ENCODE data around the gene ART1. TPM values are rescaled to one million over a fixed set of nuclear protein-coding genes. Genes with fewer than 3 reads are reported as not detected.
"Not testable (repeated sequence)": the region's sequence is repeated elsewhere in the genome, so short reads cannot be mapped to it uniquely, and the experiment has no call there.

The ART1 gene
- total RNA-seq, 4 donors from 2014 or later = not detected

GRCh38 chr11:3655547-3655946, 10.6 kb downstream of the ART1 start:
- Histone ChIP-seq H3K4me1 (no peaks in the 10 kb centered on the region), H3K9me3 (no peaks in the 10 kb centered on the region), H3K36me3 (no peaks in the 10 kb centered on the region), H3K27ac (no peak overlapping the region), H3K27me3 (peaks cover 16% of the 10 kb centered on the region), H3K4me3 (no peak overlapping the region)
- no peak for TF ChIP-seq POLR2A (IDR thresholded peaks at IDR 0.05)
- no peak for TF ChIP-seq POLR2AphosphoS5 (IDR thresholded peaks at IDR 0.05)
- no peak for TF ChIP-seq CTCF (IDR thresholded peaks at IDR 0.05)
- TF ChIP-seq EP300 (IDR thresholded peaks at IDR 0.05) = no peak
- ATAC-seq = no peak
- no CpG with 5 or more reads among the region's 3 CpGs for WGBS, 2 donors (ENCODE audit: low coverage in 1 of 2)

- H3K36me3 ChIP-seq, ATAC-seq: not testable (repeated sequence)
- 61 to 80% methylated on average over 3 to 5 of the region's 5 CpGs for WGBS, 2 donors (ENCODE audit: low coverage in 1 of 2)
Observed at GRCh38 chr11:3657331-3657730, 12.4 kb downstream of the ART1 start.

GRCh38 chr11:3658252-3658651, 13.3 kb downstream of the ART1 start:
- ATAC-seq = no peak
- Histone ChIP-seq H3K9me3 (no peaks in the 10 kb centered on the region), H3K4me1 (no peaks in the 10 kb centered on the region), H3K36me3 (no peaks in the 10 kb centered on the region), H3K4me3 (no peak overlapping the region), H3K27me3 (peaks cover 16% of the 10 kb centered on the region), H3K27ac (no peak overlapping the region)
- TF ChIP-seq CTCF (IDR thresholded peaks at IDR 0.05) = no peak
- no peak for TF ChIP-seq POLR2AphosphoS5 (IDR thresholded peaks at IDR 0.05)
- no peak for TF ChIP-seq EP300 (IDR thresholded peaks at IDR 0.05)
- no peak for TF ChIP-seq POLR2A (IDR thresholded peaks at IDR 0.05)
- WGBS, 2 donors (ENCODE audit: low coverage in 1 of 2) = 94 to 95% methylated on average over 3 to 8 of the region's 8 CpGs

More at GRCh38 chr11:3657331-3657730, 12.4 kb downstream of the ART1 start:
- not testable (repeated sequence) for H3K27ac ChIP-seq, H3K9me3 ChIP-seq, H3K4me1 ChIP-seq, H3K4me3 ChIP-seq
- H3K27me3 ChIP-seq = peaks cover 16% of the 10 kb centered on the region

GRCh38 chr11:3659595-3660515, 14.9 kb downstream of the ART1 start:
- peaks cover 0 to 10% of the 10 kb centered on the region in 2 donors for H3K36me3 ChIP-seq
- H3K27ac ChIP-seq = no peak overlapping the region
- no peak overlapping the region for H3K4me3 ChIP-seq
- H3K4me1 ChIP-seq = no peaks in the 10 kb centered on the region
- ATAC-seq = no peak
- H3K27me3 ChIP-seq = peaks cover 14% of the 10 kb centered on the region
- TF ChIP-seq EP300 (IDR thresholded peaks at IDR 0.05) (no peak), POLR2AphosphoS5 (IDR thresholded peaks at IDR 0.05) (no peak)
- no peaks in the 10 kb centered on the region for H3K9me3 ChIP-seq
- WGBS, 2 donors (ENCODE audit: low coverage in 1 of 2) = 97% methylated on average over 5 of the region's 33 CpGs; no CpG with 5 or more reads in 1 of the 2 donors

- Histone ChIP-seq H3K36me3 (peaks cover 0 to 20% of the 10 kb centered on the region in 2 donors), H3K27ac (no peak overlapping the region), H3K9me3 (no peaks in the 10 kb centered on the region), H3K4me3 (no peak overlapping the region), H3K27me3 (peaks cover 10% of the 10 kb centered on the region), H3K4me1 (no peaks in the 10 kb centered on the region)
- ATAC-seq = no peak
- 77 to 82% methylated on average over 1 to 2 of the region's 2 CpGs for WGBS, 2 donors (ENCODE audit: low coverage in 1 of 2)
- TF ChIP-seq EP300 (IDR thresholded peaks at IDR 0.05) (no peak), POLR2AphosphoS5 (IDR thresholded peaks at IDR 0.05) (no peak), CTCF (IDR thresholded peaks at IDR 0.05) (no peak), POLR2A (IDR thresholded peaks at IDR 0.05) (no peak)
Observed at GRCh38 chr11:3660960-3661359, 16.0 kb downstream of the ART1 start.

- Histone ChIP-seq H3K9me3 (no peaks in the 10 kb centered on the region), H3K27me3 (no peaks in the 10 kb centered on the region), H3K4me1 (no peaks in the 10 kb centered on the region), H3K27ac (no peak overlapping the region), H3K36me3 (peaks cover 0 to 39% of the 10 kb centered on the region in 2 donors), H3K4me3 (no peak overlapping the region)
- no peak for ATAC-seq
- no peak for TF ChIP-seq CTCF (IDR thresholded peaks at IDR 0.05)
- no peak for TF ChIP-seq EP300 (IDR thresholded peaks at IDR 0.05)
- no peak for TF ChIP-seq POLR2A (IDR thresholded peaks at IDR 0.05)
- no peak for TF ChIP-seq POLR2AphosphoS5 (IDR thresholded peaks at IDR 0.05)
Observed at GRCh38 chr11:3662856-3663255, 17.9 kb downstream of the ART1 start.
